K562 (cell line): ENCODE measurements around the gene SAMD9. TPM values are rescaled to one million over a fixed set of nuclear protein-coding genes. Genes with fewer than 3 reads are reported as not detected.

ENCODE experiments used
- ARID2 ChIP-seq: fragments of 450-650 bp; IDR thresholded peaks from 2 replicates; pipeline ENCODE4 v1.6.1; 2017; ENCODE audit warnings: antibody characterized with exemption, mild to moderate bottlenecking
- CBX3 ChIP-seq, 2 experiments: IDR thresholded peaks; 1 replicate in 1 of 2; 2 replicates in 1 of 2; pipeline ENCODE4 v1.6.1; 2012; ENCODE audit warnings: inconsistent platforms in 2 of 2, low read length in 2 of 2, borderline replicate concordance in 1 of 2, control low read depth in 1 of 2
- DACH1 ChIP-seq: fragments of 450-650 bp; IDR thresholded peaks from 2 replicates; pipeline ENCODE4 v1.6.1; 2018; ENCODE audit not compliant: partially characterized antibody
- EP400 ChIP-seq: fragments of 450-650 bp; IDR thresholded peaks from 2 replicates; pipeline ENCODE4 v1.6.1; 2017; ENCODE audit warnings: antibody characterized with exemption, mild to moderate bottlenecking, moderate library complexity
- FOXO4 ChIP-seq: fragments of 450-650 bp; formaldehyde crosslinking; IDR thresholded peaks from 2 replicates; pipeline ENCODE4 v1.4.0; 2020; ENCODE audit warnings: mild to moderate bottlenecking, moderate library complexity
- MTA1 ChIP-seq: fragments of 450-650 bp; IDR thresholded peaks from 2 replicates; pipeline ENCODE4 v1.6.1; 2017; ENCODE audit warnings: borderline replicate concordance
- PRMT5 ChIP-seq: sonication (generic); formaldehyde crosslinking; IDR thresholded peaks from 2 replicates; pipeline ENCODE4 v1.5.0; 2020; ENCODE audit warnings: missing genetic modification reagents
- SMARCC2 ChIP-seq: fragments of 450-650 bp; IDR thresholded peaks from 2 replicates; pipeline ENCODE4 v1.6.1; 2017; ENCODE audit warnings: antibody characterized with exemption, moderate library complexity, mild to moderate bottlenecking, low read depth
- TFE3 ChIP-seq: fragments of 450-650 bp; formaldehyde crosslinking; IDR thresholded peaks from 2 replicates; pipeline ENCODE4 v1.4.0; 2020; ENCODE audit warnings: mild to moderate bottlenecking, mixed read lengths
- ZBED1 ChIP-seq: IDR thresholded peaks from 2 replicates; pipeline ENCODE4 v1.6.1; 2014
- ZBTB17 ChIP-seq: fragments of 450-650 bp; formaldehyde crosslinking; IDR thresholded peaks from 2 replicates; pipeline ENCODE4 v1.4.0; 2020; ENCODE audit warnings: mild to moderate bottlenecking
- ZBTB9 ChIP-seq: fragments of 450-650 bp; formaldehyde crosslinking; IDR thresholded peaks from 2 replicates; pipeline ENCODE4 v1.4.0; 2020; ENCODE audit warnings: mild to moderate bottlenecking, moderate library complexity
- ZNF253 ChIP-seq: fragments of 250-450 bp; sonication (Bioruptor Pico); conservative IDR thresholded peaks from 2 replicates; pipeline ENCODE4 v1.6.1; 2021; ENCODE audit warnings: mild to moderate bottlenecking
- ZNF551 ChIP-seq: fragments of 250-450 bp; sonication (Bioruptor Pico); IDR thresholded peaks from 2 replicates; pipeline ENCODE4 v1.5.0; 2021; ENCODE audit warnings: mild to moderate bottlenecking, moderate library complexity
- polyA plus RNA-seq, 8 experiments: library from polyadenylated mRNA; depleted of rRNA in 4 of 8; stranded (reverse) in 5 of 8; unstranded in 3 of 8; fragments of >200 nt; fragmentation: Nextera tagmentation in 2 of 8; fragmentation: Illumina TruSeq in 1 of 8; extraction: Ambion mirVana in 2 of 8; extraction: Trizol in 1 of 8; gene quantifications; 2 replicates each; pipeline versions ENCODE4 v1.2.1 to v1.2.3, GENCODE V29; 2011 to 2014; ENCODE audit warnings: inconsistent platforms in 1 of 8, missing spikeins in 1 of 8
- total RNA-seq, 7 experiments: library from RNA; depleted of rRNA in 6 of 7; stranded (reverse); fragments of >200 nt in 6 of 7; fragmentation: Illumina TruSeq in 2 of 7; extraction: Trizol in 2 of 7; gene quantifications; 2 replicates each; pipeline versions ENCODE4 v1.2.1 to v1.2.3, GENCODE V29; 2011 to 2021; ENCODE audit warnings: low replicate concordance in 1 of 7
- TF ChIP-seq, protein P1 (sequence below): fragments of 250-450 bp; sonication (Bioruptor Pico); IDR thresholded peaks from 2 replicates; pipeline ENCODE4 v1.5.0; 2020; ENCODE audit warnings: mild to moderate bottlenecking, borderline replicate concordance
- TF ChIP-seq, protein P2 (sequence below): fragments of 450-650 bp; IDR thresholded peaks from 2 replicates; pipeline ENCODE4 v1.6.1; 2018; ENCODE audit warnings: mild to moderate bottlenecking, low read depth; ENCODE audit not compliant: partially characterized antibody
- TF ChIP-seq, protein P3 (sequence below): sonication (generic); formaldehyde crosslinking; IDR thresholded peaks from 2 replicates; pipeline ENCODE4 v1.8.0; 2023; ENCODE audit warnings: mild to moderate bottlenecking, missing genetic modification reagents

Gene SAMD9
- total and polyA plus RNA-seq, 9 of the 15 experiments (the other 6 are each of a cell fraction or from before 2014, with no cell fraction given), result 1.0 to 4.0 (median 1.9) TPM

GRCh38 chr7:93148727-93149126 is 30.9 kb upstream of the SAMD9 start (continued):
- no peak for TF ChIP-seq MTA1
- no peak for TF ChIP-seq TFE3 (CRISPR knock-in tag)
- no peak for TF ChIP-seq ZBED1
- peak; percentile 91 for TF ChIP-seq ZBTB17 (CRISPR knock-in tag)
- peak; percentile 95 for TF ChIP-seq ZBTB9
- no peak for TF ChIP-seq ZNF551
- no peak for TF ChIP-seq CBX3 (IDR thresholded peaks at IDR 0.05; ENCODE audit: borderline replicate concordance in 1 of 2, low read length in 2 of 2)
- TF ChIP-seq PRMT5, result no peak
- no peak for TF ChIP-seq SMARCC2
- TF ChIP-seq ZNF253, result 0 out of 2 replicates have a peak, but pooled peaks have one; percentile 25
- TF ChIP-seq FOXO4 (CRISPR knock-in tag), result peak; percentile 81
- TF ChIP-seq, protein P1, sequence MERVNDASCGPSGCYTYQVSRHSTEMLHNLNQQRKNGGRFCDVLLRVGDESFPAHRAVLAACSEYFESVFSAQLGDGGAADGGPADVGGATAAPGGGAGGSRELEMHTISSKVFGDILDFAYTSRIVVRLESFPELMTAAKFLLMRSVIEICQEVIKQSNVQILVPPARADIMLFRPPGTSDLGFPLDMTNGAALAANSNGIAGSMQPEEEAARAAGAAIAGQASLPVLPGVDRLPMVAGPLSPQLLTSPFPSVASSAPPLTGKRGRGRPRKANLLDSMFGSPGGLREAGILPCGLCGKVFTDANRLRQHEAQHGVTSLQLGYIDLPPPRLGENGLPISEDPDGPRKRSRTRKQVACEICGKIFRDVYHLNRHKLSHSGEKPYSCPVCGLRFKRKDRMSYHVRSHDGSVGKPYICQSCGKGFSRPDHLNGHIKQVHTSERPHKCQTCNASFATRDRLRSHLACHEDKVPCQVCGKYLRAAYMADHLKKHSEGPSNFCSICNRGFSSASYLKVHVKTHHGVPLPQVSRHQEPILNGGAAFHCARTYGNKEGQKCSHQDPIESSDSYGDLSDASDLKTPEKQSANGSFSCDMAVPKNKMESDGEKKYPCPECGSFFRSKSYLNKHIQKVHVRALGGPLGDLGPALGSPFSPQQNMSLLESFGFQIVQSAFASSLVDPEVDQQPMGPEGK, result peak; percentile 87; the same call in 1 of the 2 replicates
- TF ChIP-seq DACH1, result no peak
- TF ChIP-seq EP400, result no peak
- TF ChIP-seq, protein P2, sequence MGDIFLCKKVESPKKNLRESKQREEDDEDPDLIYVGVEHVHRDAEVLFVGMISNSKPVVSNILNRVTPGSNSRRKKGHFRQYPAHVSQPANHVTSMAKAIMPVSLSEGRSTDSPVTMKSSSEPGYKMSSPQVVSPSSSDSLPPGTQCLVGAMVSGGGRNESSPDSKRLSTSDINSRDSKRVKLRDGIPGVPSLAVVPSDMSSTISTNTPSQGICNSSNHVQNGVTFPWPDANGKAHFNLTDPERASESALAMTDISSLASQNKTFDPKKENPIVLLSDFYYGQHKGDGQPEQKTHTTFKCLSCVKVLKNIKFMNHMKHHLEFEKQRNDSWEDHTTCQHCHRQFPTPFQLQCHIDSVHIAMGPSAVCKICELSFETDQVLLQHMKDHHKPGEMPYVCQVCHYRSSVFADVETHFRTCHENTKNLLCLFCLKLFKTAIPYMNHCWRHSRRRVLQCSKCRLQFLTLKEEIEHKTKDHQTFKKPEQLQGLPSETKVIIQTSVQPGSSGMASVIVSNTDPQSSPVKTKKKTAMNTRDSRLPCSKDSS, result no peak
- TF ChIP-seq ARID2, result no peak
- TF ChIP-seq, protein P3, sequence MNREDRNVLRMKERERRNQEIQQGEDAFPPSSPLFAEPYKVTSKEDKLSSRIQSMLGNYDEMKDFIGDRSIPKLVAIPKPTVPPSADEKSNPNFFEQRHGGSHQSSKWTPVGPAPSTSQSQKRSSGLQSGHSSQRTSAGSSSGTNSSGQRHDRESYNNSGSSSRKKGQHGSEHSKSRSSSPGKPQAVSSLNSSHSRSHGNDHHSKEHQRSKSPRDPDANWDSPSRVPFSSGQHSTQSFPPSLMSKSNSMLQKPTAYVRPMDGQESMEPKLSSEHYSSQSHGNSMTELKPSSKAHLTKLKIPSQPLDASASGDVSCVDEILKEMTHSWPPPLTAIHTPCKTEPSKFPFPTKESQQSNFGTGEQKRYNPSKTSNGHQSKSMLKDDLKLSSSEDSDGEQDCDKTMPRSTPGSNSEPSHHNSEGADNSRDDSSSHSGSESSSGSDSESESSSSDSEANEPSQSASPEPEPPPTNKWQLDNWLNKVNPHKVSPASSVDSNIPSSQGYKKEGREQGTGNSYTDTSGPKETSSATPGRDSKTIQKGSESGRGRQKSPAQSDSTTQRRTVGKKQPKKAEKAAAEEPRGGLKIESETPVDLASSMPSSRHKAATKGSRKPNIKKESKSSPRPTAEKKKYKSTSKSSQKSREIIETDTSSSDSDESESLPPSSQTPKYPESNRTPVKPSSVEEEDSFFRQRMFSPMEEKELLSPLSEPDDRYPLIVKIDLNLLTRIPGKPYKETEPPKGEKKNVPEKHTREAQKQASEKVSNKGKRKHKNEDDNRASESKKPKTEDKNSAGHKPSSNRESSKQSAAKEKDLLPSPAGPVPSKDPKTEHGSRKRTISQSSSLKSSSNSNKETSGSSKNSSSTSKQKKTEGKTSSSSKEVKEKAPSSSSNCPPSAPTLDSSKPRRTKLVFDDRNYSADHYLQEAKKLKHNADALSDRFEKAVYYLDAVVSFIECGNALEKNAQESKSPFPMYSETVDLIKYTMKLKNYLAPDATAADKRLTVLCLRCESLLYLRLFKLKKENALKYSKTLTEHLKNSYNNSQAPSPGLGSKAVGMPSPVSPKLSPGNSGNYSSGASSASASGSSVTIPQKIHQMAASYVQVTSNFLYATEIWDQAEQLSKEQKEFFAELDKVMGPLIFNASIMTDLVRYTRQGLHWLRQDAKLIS (CRISPR knock-in tag), result no peak
